ENCODE measurements around the gene NECAB2. TPM values are rescaled to one million over a fixed set of nuclear protein-coding genes. Genes with fewer than 3 reads are reported as not detected.

The NECAB2 gene
- total and polyA plus RNA-seq, 2 experiments from 2014 or later: 1.2 TPM; not detected in 1

DNA sequence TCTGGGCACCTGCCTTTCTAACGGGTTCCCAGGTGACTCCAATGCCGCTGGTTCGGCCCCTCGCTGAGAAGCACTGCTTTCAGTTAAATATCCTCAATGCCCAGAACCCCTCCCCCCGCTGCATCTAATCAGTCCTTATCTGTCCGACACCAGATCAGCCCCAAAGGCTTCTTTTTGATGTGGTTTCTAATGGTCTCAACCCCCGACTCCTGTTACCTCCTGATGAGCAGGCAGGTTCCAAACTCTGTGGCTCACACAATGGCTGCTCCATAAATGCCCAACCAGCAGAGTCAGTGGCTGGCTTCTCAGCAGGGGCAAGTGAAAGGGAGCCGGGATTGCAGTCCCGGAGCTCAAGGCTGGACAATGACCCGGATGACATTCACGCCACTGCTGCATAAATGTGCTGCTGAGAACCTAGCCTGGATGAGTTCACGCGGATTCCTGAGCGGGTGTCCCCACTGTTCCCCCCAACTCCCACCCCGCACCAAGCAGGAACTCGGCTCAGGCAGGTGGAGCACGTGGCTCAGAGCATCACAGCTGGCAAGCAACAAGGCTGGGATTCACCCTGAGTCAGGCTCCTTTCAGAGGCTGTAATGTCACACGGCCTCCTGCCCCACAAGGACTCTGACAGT, 75.6 kb downstream of the NECAB2 start:
- Histone ChIP-seq H3K9me3 (ENCODE audit: low read depth) (no peaks in the 10 kb centered on the region), H3K9me2 (ENCODE audit: insufficient read depth) (no peaks in the 10 kb centered on the region), H3K36me3 (ENCODE audit: low read depth) (no peaks in the 10 kb centered on the region), H3F3A (ENCODE audit: insufficient read depth) (no peaks in the 10 kb centered on the region), H2AFZ (no peak overlapping the region), H3K27me3 (replicated peaks; ENCODE audit: insufficient read depth) (peaks cover 38% of the 10 kb centered on the region), H3K9ac (no peak overlapping the region), H3K79me2 (ENCODE audit: insufficient read depth) (no peaks in the 10 kb centered on the region), H3K4me1 (ENCODE audit: insufficient read depth) (no peaks in the 10 kb centered on the region), H3K4me3 (no peak overlapping the region), H3K4me2 (ENCODE audit: unreplicated experiment) (no peak overlapping the region), H3K27ac (no peak overlapping the region), H4K20me1 (ENCODE audit: insufficient read depth) (no peaks in the 10 kb centered on the region)
- 61 to 63% methylated on average over 17 to 18 of the region's 18 CpGs for WGBS, 2 experiments (ENCODE audit: low coverage in 1 of 2, low lambda C conversion rate in 2 of 2, missing lambda C conversion rate in 2 of 2)
- in situ Hi-C loops (cut with MboI): no loop called here
- peak; percentile 53 for DNase-seq
- TF ChIP-seq EZH2 (IDR thresholded peaks at IDR 0.05; ENCODE audit: insufficient read depth, poor library complexity, severe bottlenecking): no peak
- TF ChIP-seq EZH2phosphoT487 (IDR thresholded peaks at IDR 0.05; ENCODE audit: insufficient read depth, low read depth): no peak

- Histone ChIP-seq H3K27me3 (replicated peaks; ENCODE audit: insufficient read depth) (peaks cover 33% of the 10 kb centered on the region), H3K36me3 (ENCODE audit: low read depth) (no peaks in the 10 kb centered on the region), H3K9ac (no peak overlapping the region), H3K4me3 (no peak overlapping the region), H3K4me2 (ENCODE audit: unreplicated experiment) (no peak overlapping the region), H3K79me2 (ENCODE audit: insufficient read depth) (no peaks in the 10 kb centered on the region), H3K27ac (no peak overlapping the region), H2AFZ (no peak overlapping the region), H3K9me3 (ENCODE audit: low read depth) (no peaks in the 10 kb centered on the region), H4K20me1 (ENCODE audit: insufficient read depth) (no peaks in the 10 kb centered on the region), H3K9me2 (ENCODE audit: insufficient read depth) (no peaks in the 10 kb centered on the region), H3F3A (ENCODE audit: insufficient read depth) (no peaks in the 10 kb centered on the region), H3K4me1 (ENCODE audit: insufficient read depth) (no peaks in the 10 kb centered on the region)
- WGBS, 2 experiments (ENCODE audit: low coverage in 1 of 2, low lambda C conversion rate in 2 of 2, missing lambda C conversion rate in 2 of 2): 30 to 35% methylated on average over 5 of the region's 5 CpGs
- in situ Hi-C loops (cut with MboI): no loop called here
- peak; percentile 62 for DNase-seq
- TF ChIP-seq EZH2phosphoT487 (IDR thresholded peaks at IDR 0.05; ENCODE audit: insufficient read depth, low read depth): no peak
- TF ChIP-seq EZH2 (IDR thresholded peaks at IDR 0.05; ENCODE audit: insufficient read depth, poor library complexity, severe bottlenecking): no peak
Measured at GRCh38 chr16:84044118-84044488, 76.1 kb downstream of the NECAB2 start.

DNA sequence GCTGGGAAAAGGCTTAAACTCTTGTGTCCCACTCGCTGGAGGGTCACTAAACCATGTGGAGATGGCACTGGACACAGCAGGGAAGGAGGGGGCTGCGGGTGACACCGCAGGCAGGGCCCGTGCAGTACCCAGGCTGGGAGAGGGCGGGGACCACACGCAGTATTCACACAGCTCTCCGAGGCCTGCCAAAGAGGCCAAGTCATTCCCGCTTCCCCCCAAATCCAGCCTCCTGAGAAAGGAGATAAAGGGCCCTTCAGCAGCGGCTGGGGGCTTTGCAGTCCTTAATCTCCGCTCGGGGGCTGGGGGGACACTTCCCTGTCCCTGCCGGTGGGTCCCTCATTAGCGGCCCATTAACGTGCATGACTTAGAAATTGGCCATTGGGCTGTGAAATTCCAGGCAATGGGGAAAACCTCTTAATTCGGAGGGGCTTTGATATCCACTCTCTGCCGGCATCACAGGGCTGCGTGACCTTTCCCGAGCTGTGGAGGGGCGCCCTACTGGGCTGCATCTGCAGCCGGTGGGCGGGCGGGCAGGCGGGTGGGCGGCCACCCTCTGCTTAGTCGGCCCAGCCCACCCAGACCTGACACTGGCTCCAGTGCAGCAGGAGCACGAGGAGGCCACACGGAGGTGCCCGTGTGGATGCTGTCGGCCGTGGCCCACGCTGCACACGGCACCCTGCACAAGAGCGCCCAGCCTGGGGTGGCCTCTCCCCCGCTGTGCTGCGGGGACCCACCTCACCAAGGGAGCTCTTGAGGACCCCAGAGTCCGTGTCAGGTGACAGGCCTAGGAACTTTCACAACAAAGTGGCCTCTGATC, 77.2 kb downstream of the NECAB2 start:
- Histone ChIP-seq H2AFZ (no peak overlapping the region), H3K79me2 (ENCODE audit: insufficient read depth) (no peaks in the 10 kb centered on the region), H3K36me3 (ENCODE audit: low read depth) (no peaks in the 10 kb centered on the region), H3K4me1 (ENCODE audit: insufficient read depth) (no peaks in the 10 kb centered on the region), H3F3A (ENCODE audit: insufficient read depth) (no peaks in the 10 kb centered on the region), H3K4me3 (no peak overlapping the region), H3K27ac (no peak overlapping the region), H3K9ac (no peak overlapping the region), H3K9me2 (ENCODE audit: insufficient read depth) (no peaks in the 10 kb centered on the region), H3K9me3 (ENCODE audit: low read depth) (no peaks in the 10 kb centered on the region), H3K4me2 (ENCODE audit: unreplicated experiment) (no peak overlapping the region), H3K27me3 (replicated peaks; ENCODE audit: insufficient read depth) (peaks cover 25% of the 10 kb centered on the region), H4K20me1 (ENCODE audit: insufficient read depth) (no peaks in the 10 kb centered on the region)
- 48 to 50% methylated on average over 22 to 33 of the region's 36 CpGs for WGBS, 2 experiments (ENCODE audit: low coverage in 1 of 2, low lambda C conversion rate in 2 of 2, missing lambda C conversion rate in 2 of 2)
- in situ Hi-C loops (cut with MboI): loop anchor here (5.0 kb wide), 1 partner anchor 78 kb away; the partner anchor contains the start of gene NECAB2
- no peak for DNase-seq
- TF ChIP-seq EZH2 (IDR thresholded peaks at IDR 0.05; ENCODE audit: insufficient read depth, poor library complexity, severe bottlenecking) (no peak), EZH2phosphoT487 (IDR thresholded peaks at IDR 0.05; ENCODE audit: insufficient read depth, low read depth) (no peak)

GRCh38 chr16:84045818-84046470, 77.9 kb downstream of the NECAB2 start:
- no peak for TF ChIP-seq EZH2 (IDR thresholded peaks at IDR 0.05; ENCODE audit: insufficient read depth, poor library complexity, severe bottlenecking)
- TF ChIP-seq EZH2phosphoT487 (IDR thresholded peaks at IDR 0.05; ENCODE audit: insufficient read depth, low read depth): no peak
- 85% methylated on average over 19 of the region's 19 CpGs for whole genome bisulfite sequencing, 2 experiments (ENCODE audit: low coverage in 1 of 2, low lambda C conversion rate in 2 of 2, missing lambda C conversion rate in 2 of 2)

More at GRCh38 chr16:84045818-84046470, 77.9 kb downstream of the NECAB2 start:
- Histone ChIP-seq H3K9ac (no peak overlapping the region), H3F3A (ENCODE audit: insufficient read depth) (no peaks in the 10 kb centered on the region), H2AFZ (no peak overlapping the region), H3K27me3 (replicated peaks; ENCODE audit: insufficient read depth) (peaks cover 18% of the 10 kb centered on the region), H3K36me3 (ENCODE audit: low read depth) (no peaks in the 10 kb centered on the region), H3K9me2 (ENCODE audit: insufficient read depth) (no peaks in the 10 kb centered on the region), H4K20me1 (ENCODE audit: insufficient read depth) (no peaks in the 10 kb centered on the region), H3K9me3 (ENCODE audit: low read depth) (no peaks in the 10 kb centered on the region), H3K4me1 (ENCODE audit: insufficient read depth) (no peaks in the 10 kb centered on the region), H3K27ac (no peak overlapping the region), H3K79me2 (ENCODE audit: insufficient read depth) (no peaks in the 10 kb centered on the region), H3K4me2 (ENCODE audit: unreplicated experiment) (no peak overlapping the region), H3K4me3 (no peak overlapping the region)
- in situ Hi-C loops (cut with MboI): loop anchor here (5.0 kb wide), 1 partner anchor 79 kb away; the partner anchor contains the start of gene NECAB2
- no peak for DNase-seq

All from GM23248 (cell line).